B cell (primary cell): ENCODE measurements around the gene SCN3B.

Experiments used
- EZH2 ChIP-seq: IDR thresholded peaks from 2 replicates; pipeline ENCODE4 v1.6.1; 2012; ENCODE audit warnings: borderline replicate concordance, low read depth, mild to moderate bottlenecking, moderate library complexity, low read length; ENCODE audit not compliant: insufficient read depth, poor library complexity, severe bottlenecking
- TF ChIP-seq, protein P1 (sequence below): fragments of 200-600 bp; IDR thresholded peaks from one replicate; pipeline ENCODE4 v1.8.0; 2022; ENCODE audit warnings: antibody characterized with exemption, mild to moderate bottlenecking

DNA sequence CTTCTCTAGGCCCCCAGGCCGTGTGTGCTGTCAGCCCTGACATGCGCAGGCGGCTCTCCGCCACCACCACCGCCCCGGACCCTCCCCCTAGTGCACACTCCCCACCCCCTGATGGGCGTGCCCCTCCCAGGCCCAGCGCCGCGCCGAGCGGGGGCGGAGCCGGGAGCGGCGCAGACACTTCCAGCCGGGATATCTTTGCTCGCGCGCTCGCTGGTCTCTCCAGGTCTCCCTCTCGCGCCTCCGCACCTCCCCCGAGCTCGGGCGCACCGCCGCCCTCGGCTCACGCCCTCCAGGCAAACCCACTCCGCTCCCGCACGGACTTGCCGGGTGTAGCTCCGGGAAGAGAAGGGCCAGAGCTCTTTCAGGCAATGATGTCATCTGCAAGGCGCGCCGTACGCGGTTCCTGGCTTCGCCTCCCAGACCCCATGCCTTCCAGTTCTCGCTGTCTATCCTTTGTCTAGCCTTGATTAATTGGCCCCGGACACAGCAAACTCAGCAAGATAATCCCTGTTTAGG is at the start of gene SCN3B:
- TF ChIP-seq, protein P1, sequence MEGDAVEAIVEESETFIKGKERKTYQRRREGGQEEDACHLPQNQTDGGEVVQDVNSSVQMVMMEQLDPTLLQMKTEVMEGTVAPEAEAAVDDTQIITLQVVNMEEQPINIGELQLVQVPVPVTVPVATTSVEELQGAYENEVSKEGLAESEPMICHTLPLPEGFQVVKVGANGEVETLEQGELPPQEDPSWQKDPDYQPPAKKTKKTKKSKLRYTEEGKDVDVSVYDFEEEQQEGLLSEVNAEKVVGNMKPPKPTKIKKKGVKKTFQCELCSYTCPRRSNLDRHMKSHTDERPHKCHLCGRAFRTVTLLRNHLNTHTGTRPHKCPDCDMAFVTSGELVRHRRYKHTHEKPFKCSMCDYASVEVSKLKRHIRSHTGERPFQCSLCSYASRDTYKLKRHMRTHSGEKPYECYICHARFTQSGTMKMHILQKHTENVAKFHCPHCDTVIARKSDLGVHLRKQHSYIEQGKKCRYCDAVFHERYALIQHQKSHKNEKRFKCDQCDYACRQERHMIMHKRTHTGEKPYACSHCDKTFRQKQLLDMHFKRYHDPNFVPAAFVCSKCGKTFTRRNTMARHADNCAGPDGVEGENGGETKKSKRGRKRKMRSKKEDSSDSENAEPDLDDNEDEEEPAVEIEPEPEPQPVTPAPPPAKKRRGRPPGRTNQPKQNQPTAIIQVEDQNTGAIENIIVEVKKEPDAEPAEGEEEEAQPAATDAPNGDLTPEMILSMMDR: no peak
- no peak for TF ChIP-seq EZH2
